ENCODE data around the gene STAC.
"Not testable (repeated sequence)": the region's sequence is repeated elsewhere in the genome, so short reads cannot be mapped to it uniquely, and the experiment has no call there.

The STAC gene

GRCh38 chr3:36411587-36411986 lies 31.3 kb downstream of the STAC start:
- DNase-seq (ENCODE audit: low read depth in 2 of 2, low spot score in 1 of 2): no peak

GRCh38 chr3:36416599-36416998 lies 36.3 kb downstream of the STAC start:
- DNase-seq (ENCODE audit: low read depth in 2 of 2, low spot score in 1 of 2): no peak

- DNase-seq (ENCODE audit: low read depth in 2 of 2, low spot score in 1 of 2): no peak
Observed at GRCh38 chr3:36417237-36417636, 36.9 kb downstream of the STAC start.

GRCh38 chr3:36418296-36418695 lies 38.0 kb downstream of the STAC start:
- no peak for DNase-seq (ENCODE audit: low read depth in 2 of 2, low spot score in 1 of 2)

- no peak for DNase-seq (ENCODE audit: low read depth in 2 of 2, low spot score in 1 of 2)
Observed at GRCh38 chr3:36428445-36428844, 48.1 kb downstream of the STAC start.

- no peak for DNase-seq (ENCODE audit: low read depth in 2 of 2, low spot score in 1 of 2)
Observed at GRCh38 chr3:36429986-36430485, 49.7 kb downstream of the STAC start.

- no peak for DNase-seq (ENCODE audit: low read depth in 2 of 2, low spot score in 1 of 2)
Observed at GRCh38 chr3:36433511-36433910, 53.2 kb downstream of the STAC start.

- DNase-seq (ENCODE audit: low read depth in 2 of 2, low spot score in 1 of 2): no peak
Observed at GRCh38 chr3:36434687-36435426, 54.6 kb downstream of the STAC start.

- no peak for DNase-seq (ENCODE audit: low read depth in 2 of 2, low spot score in 1 of 2)
Observed at GRCh38 chr3:36443028-36443686, 62.9 kb downstream of the STAC start.

GRCh38 chr3:36444909-36445308 lies 64.6 kb downstream of the STAC start:
- DNase-seq (ENCODE audit: low read depth in 2 of 2, low spot score in 1 of 2): no peak

- no peak for DNase-seq (ENCODE audit: low read depth in 2 of 2, low spot score in 1 of 2)
Observed at GRCh38 chr3:36446276-36446675, 66.0 kb downstream of the STAC start.

GRCh38 chr3:36447061-36447460 lies 66.8 kb downstream of the STAC start:
- DNase-seq (ENCODE audit: low read depth in 2 of 2, low spot score in 1 of 2): no peak

- DNase-seq (ENCODE audit: low read depth in 2 of 2, low spot score in 1 of 2): no peak
Observed at GRCh38 chr3:36451816-36452215, 71.5 kb downstream of the STAC start.

- DNase-seq (ENCODE audit: low read depth in 2 of 2, low spot score in 1 of 2): not testable (repeated sequence)
Observed at GRCh38 chr3:36453213-36453612, 72.9 kb downstream of the STAC start.

GRCh38 chr3:36453896-36454295 lies 73.6 kb downstream of the STAC start:
- DNase-seq (ENCODE audit: low read depth in 2 of 2, low spot score in 1 of 2): not testable (repeated sequence)

- DNase-seq (ENCODE audit: low read depth in 2 of 2, low spot score in 1 of 2): no peak
Observed at GRCh38 chr3:36455406-36455805, 75.1 kb downstream of the STAC start.

GRCh38 chr3:36456784-36457183 lies 76.5 kb downstream of the STAC start:
- no peak for DNase-seq (ENCODE audit: low read depth in 2 of 2, low spot score in 1 of 2)

GRCh38 chr3:36457667-36458066 lies 77.4 kb downstream of the STAC start:
- no peak for DNase-seq (ENCODE audit: low read depth in 2 of 2, low spot score in 1 of 2)

- DNase-seq (ENCODE audit: low read depth in 2 of 2, low spot score in 1 of 2): no peak
Observed at GRCh38 chr3:36459177-36459576, 78.9 kb downstream of the STAC start.

- DNase-seq (ENCODE audit: low read depth in 2 of 2, low spot score in 1 of 2): no peak
Observed at GRCh38 chr3:36461597-36461996, 81.3 kb downstream of the STAC start.

- not testable (repeated sequence) for DNase-seq (ENCODE audit: low read depth in 2 of 2, low spot score in 1 of 2)
Observed at GRCh38 chr3:36472045-36472444, 91.7 kb downstream of the STAC start.

- no peak for DNase-seq (ENCODE audit: low read depth in 2 of 2, low spot score in 1 of 2)
Observed at GRCh38 chr3:36475558-36475957, 95.3 kb downstream of the STAC start.

All from stimulated activated CD8-positive, alpha-beta memory T cell treated with anti-CD3 and anti-CD28 coated beads, Interleukin-4, amount 100 ng/mL, for 4 hours (primary cell).